CD4-positive, alpha-beta T cell treated with Interleukin-1 beta for 1 hour (primary cell): Measurements from ENCODE around the gene TIA1.
"Not testable (repeated sequence)": the region's sequence is repeated elsewhere in the genome, so short reads cannot be mapped to it uniquely, and the experiment has no call there.

ENCODE experiments used
- DNase-seq, 2 donors: peaks; one replicate each; pipeline ENCODE4 v3.0.0-alpha.2; 2020 to 2022

TIA1 gene, protein sequence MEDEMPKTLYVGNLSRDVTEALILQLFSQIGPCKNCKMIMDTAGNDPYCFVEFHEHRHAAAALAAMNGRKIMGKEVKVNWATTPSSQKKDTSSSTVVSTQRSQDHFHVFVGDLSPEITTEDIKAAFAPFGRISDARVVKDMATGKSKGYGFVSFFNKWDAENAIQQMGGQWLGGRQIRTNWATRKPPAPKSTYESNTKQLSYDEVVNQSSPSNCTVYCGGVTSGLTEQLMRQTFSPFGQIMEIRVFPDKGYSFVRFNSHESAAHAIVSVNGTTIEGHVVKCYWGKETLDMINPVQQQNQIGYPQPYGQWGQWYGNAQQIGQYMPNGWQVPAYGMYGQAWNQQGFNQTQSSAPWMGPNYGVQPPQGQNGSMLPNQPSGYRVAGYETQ

GRCh38 chr2:70248181-70248847 lies at the start of gene TIA1:
TSS of gene TIA1 (minus strand) at chr2:70248628. CDS start at chr2:70248430, 198 bp downstream.
- DNase-seq = peak; percentile 99

- DNase-seq = not testable (repeated sequence)
Measured at GRCh38 chr2:70297828-70298227, 49.4 kb upstream of the TIA1 start.

DNA sequence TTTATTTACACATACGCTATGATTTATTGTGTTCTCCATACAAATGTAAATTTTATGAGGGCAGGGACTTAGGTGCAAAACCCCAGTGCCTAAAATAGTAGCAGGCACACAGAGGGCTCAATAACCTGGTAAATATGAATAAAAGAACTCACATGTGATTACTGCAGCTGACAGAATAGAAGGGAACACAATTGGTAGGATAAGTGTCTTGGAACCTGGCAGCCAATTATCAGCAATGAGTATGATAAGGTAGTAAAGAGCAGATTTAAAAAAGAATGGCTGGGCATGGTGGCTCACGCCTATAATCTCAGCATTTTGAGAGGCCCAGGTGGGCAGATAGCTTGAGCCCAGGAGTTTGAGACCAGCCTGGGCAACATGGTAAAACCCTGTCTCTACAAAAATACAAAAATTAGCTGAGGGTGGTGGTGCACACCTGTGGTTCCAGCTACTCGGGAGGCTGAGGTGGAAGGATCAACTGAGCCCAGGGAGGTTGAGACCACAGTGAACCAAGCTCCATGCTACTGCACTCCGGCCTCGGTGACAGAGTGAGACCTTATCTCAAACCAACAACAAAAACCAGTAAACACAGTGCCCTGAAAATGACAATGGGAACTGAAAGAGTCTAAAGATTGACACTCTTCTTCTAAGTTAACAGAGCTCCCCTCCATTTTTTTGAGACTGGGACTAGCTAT lies 35.2 kb upstream of the TIA1 start:
- DNase-seq = no peak

DNA sequence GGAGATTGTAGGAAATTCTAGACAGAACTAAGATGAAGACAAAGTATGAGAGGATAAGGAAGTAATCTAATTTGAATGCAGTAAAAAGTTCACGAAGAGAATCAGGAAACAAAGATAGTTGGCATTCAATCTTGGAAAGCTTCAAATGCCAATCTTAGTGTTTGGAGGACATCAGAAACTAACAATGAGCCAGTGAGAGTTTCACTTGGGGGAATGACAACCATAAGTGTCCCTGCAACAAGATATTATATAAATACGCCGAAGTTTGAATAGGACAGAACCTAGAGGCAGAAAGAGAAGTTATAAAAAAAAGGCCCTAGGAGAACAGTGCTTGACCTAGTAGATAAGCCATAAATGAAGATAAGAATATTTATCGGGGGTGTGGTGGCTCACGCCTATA lies 34.0 kb upstream of the TIA1 start:
- no peak for DNase-seq

DNA sequence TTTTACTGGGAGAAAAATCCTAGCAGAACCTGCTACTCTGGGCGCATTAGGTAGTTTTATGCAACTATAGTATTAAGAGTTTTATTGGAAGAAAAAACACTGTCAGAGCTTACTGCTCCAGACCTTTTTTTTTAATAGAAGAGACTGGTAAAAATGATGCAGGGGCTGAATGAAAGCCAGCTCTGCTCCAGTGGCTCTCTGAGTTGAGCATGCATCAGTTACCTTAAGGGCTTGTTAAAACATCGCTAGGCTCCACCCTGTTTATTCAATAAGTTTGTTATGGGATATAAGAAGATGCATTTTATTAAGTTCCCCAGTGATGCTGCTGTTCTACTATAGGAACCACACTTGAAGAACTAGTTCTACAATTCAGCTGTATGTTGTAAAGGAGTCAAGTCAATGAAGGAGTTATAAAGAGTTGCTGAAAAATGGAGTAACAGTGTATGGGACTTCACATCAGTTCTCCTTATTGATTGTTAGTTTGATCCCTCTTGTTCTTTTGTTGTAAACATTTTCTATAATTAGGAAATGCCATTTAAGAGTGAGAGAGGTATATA lies 31.9 kb upstream of the TIA1 start:
- no peak for DNase-seq

DNA sequence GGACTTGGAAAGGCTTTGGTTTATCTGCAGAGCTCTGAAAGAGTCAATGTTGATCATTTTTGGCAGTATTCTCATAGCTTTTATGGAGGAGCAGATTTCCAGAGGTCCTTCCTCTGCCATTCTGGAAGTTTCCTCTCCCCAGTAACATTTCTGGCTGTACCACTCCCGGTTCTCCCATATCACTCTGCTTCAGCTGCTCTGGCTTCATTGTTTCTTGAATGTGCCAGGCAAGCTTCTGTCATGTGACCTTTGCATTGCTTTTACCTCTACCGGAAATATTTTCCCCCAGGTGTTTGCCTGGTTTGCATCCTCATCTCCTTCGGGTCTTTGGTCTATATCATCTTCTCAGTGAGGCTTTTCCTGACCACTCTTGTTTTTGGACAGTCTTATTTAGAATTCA lies 21.9 kb upstream of the TIA1 start:
- DNase-seq = no peak

- not testable (repeated sequence) for DNase-seq
Measured at GRCh38 chr2:70269422-70270302, 21.2 kb upstream of the TIA1 start.

DNA sequence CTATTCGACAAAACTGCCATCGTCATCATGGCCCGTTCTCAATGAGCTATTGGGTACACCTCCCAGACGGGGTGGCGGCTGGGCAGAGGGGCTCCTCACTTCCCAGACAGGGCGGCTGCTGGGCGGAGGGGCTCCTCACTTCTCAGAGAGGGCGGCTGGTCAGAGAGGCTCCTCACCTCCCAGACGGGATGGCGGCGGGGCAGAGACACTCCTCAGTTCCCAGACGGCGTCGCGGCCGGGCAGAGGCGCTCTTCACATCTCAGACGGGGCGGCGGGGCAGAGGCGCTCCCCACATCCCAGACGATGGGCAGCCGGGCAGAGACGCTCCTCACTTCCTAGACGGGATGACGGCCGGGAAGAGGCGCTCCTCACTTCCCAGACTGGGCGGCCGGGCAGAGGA lies 18.5 kb upstream of the TIA1 start:
- DNase-seq = not testable (repeated sequence)

DNA sequence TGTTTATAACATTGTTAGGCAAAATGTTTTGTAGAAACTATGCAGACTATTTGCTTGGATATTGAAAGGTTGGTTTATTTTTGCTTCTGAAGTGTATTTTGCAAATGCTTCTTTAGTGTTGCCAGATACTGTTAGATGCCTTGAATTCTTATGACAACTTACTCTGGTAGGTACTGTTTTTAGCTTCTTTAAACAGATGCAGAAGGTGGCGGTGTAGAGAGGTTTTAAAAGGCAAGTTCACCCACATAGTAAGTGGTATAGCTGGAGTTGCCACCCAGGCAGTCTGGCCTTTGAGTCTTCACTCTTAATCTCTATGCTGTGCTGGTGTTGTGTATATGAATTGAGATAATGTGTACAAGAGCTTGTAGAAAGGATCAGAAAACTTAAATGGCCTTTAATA lies 13.1 kb upstream of the TIA1 start:
- DNase-seq = no peak

DNA sequence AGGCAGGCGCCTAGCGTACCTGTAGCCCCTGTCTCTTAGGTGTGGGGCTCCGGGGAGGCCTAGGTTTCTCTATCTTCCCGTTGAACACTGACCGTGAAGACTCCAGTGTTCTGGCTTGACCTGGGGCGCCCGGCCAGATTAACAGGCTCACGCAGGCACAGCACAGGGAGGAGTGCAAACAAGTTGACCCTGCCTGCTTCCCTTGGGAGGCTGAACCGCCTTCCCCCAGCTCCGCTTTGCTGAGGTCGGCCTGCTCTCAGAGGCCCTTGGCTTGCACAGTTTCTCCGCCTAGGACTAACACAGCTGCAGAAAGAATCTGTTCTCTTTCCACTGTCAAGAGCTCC lies 10.1 kb upstream of the TIA1 start:
- no peak for DNase-seq

- DNase-seq = no peak
Measured at GRCh38 chr2:70255637-70256314, 7.3 kb upstream of the TIA1 start.

DNA sequence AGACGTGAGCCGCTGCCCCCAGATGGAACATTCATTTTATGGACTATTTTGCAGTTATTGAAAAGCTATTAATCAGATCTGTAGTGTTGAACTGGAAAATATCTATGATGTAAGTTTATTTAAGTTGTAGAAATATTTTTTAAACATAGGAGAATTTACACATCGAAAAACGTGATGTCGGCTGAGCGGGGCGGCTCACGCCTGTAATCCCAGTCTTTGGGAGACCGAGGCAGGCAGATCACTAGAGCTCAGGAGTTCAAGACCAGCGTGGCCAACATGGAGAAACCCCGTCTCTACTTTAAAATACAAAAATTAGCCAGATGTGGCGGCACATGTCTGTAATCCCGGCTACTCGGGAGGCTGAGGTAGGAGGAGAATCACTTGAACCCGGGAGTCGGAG lies 2.0 kb upstream of the TIA1 start:
- DNase-seq = no peak

- DNase-seq = peak in 1 of 2 donors; percentile 13
Measured at GRCh38 chr2:70247364-70248180, 856 bp downstream of the TIA1 start.

DNA sequence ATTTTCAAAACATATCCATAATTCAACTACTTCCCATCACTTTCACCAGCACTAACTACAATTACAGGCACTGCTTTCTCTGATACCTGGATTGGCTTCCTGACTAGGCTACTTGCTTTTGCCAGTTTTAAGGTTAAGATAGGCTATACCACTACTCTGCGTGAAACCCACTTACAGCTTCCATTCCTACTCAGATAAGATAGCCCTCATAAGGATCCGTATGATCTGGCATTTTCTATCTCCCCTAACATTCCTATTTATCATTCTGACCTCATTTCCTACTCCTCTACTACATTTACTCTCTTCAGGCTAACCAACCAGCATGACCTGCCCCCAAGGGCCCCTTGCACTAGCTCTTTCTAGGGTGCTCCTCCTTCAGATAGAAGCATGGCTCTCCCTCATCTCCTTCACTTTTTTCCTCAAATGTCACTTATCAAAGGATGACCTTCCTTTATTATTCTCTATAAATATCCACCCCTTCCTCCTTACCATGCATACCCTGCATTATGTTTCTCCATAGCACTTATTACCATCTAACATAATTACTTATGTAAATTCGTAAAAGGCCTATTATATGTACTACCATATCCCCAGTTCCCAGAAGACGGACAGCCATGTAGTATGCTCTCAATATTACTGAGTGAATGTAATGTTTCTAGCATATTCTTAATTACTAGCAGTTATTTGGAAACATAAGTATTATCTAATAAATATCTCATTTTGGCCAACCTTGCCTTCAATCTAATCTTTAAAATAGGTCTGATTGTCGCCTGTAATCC lies 4.4 kb downstream of the TIA1 start:
- DNase-seq = no peak

DNA sequence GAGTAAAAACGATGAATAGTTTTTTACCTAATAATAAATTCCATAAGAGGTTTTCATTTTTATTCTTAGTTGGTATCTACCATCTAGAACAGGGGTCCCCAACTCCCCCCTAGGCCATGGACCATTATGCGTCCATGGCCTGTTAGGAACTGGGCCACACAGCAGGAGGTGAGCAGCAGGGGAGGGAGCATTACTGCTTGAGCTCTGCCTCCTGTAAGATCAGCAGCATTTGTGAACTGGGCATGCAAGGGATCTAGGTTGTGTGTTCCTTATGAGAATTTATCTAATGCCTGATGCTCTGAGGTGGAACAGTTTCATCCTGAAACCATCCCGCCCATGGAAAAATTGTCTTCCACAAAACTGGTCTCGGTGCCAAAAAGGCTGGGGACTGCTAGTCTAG lies 5.9 kb downstream of the TIA1 start:
- no peak for DNase-seq

DNA sequence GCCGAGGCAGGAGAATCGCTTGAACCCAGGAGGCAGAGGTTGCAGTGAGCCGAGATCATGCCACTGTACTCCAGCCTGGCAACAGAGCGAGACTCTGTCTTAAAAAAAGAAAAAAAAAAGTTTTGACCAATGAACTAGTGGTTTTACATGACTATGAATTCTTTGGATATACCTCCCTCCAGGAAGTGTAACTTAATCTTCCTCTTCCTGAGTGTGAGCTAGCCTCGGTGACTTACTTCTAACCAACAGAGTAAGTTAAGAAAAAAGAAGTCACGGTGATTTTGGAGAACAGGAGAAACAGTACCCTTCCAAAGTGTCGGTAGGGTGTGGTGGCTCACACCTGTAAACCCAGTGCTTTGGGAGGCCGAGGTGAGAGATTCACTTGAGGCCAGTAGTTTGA lies 7.1 kb downstream of the TIA1 start:
- DNase-seq = no peak

DNA sequence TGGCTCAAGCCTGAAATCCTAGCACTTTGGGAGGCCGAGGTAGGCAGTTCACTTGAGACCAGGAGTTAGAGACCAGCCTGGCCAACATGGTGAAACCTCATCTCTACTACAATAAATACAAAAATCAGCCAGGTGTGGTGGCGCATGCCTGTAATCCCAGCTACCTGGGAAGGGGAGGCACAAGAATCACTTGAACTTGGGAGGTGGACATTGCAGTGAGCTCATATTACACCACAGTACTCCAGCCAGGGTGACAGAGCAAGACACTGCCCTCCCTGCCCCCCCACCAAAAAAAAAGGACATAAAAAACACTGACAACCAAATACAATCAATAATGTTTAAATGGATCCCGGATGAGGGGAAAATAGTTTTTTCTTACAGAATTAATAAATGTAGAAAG lies 7.8 kb downstream of the TIA1 start:
- DNase-seq = no peak

DNA sequence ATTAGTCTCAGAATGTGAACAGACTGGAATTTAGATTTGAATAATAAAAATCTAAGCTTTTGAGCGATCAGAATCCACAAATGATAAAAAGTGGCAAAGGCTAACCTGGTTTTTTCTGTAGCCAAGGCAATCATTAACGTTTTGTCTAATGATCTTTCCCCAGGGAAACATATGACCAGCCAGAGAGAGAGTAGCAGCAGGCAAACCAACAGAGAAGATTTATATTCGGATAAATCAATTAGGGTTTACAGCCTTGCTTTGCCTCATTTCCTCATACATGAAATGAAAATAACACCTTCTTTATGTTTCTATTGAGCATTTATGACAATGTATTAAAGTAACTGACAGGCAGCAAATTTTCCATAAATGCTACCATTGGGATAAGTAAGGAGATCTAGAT lies 14.5 kb downstream of the TIA1 start:
- no peak for DNase-seq

- no peak for DNase-seq
Measured at GRCh38 chr2:70226781-70227180, 21.6 kb downstream of the TIA1 start.

- DNase-seq = not testable (repeated sequence)
Measured at GRCh38 chr2:70223305-70223704, 25.1 kb downstream of the TIA1 start.
